Measurements from ENCODE around the gene EXO1.

GRCh38 chr1:241839369-241839979 lies 8.5 kb upstream of the EXO1 start:
- TF ChIP-seq, protein P1, sequence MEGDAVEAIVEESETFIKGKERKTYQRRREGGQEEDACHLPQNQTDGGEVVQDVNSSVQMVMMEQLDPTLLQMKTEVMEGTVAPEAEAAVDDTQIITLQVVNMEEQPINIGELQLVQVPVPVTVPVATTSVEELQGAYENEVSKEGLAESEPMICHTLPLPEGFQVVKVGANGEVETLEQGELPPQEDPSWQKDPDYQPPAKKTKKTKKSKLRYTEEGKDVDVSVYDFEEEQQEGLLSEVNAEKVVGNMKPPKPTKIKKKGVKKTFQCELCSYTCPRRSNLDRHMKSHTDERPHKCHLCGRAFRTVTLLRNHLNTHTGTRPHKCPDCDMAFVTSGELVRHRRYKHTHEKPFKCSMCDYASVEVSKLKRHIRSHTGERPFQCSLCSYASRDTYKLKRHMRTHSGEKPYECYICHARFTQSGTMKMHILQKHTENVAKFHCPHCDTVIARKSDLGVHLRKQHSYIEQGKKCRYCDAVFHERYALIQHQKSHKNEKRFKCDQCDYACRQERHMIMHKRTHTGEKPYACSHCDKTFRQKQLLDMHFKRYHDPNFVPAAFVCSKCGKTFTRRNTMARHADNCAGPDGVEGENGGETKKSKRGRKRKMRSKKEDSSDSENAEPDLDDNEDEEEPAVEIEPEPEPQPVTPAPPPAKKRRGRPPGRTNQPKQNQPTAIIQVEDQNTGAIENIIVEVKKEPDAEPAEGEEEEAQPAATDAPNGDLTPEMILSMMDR (IDR thresholded peaks at IDR 0.05): no peak
- TF ChIP-seq POLR2AphosphoS5 (IDR thresholded peaks at IDR 0.05): no peak
- no peak for TF ChIP-seq POLR2A (IDR thresholded peaks at IDR 0.05; ENCODE audit: low read depth)
- no peak for TF ChIP-seq EP300 (IDR thresholded peaks at IDR 0.05)

All from esophagus muscularis mucosa (tissue), 4 donors.